NCI-H748 (cell line): ENCODE data around the gene KLHL7.

Source experiments
- DNase-seq: peaks from one replicate; lab custom pipeline; 2025; ENCODE audit not compliant: unreplicated experiment; lab: John Stamatoyannopoulos, UW

Gene KLHL7, protein sequence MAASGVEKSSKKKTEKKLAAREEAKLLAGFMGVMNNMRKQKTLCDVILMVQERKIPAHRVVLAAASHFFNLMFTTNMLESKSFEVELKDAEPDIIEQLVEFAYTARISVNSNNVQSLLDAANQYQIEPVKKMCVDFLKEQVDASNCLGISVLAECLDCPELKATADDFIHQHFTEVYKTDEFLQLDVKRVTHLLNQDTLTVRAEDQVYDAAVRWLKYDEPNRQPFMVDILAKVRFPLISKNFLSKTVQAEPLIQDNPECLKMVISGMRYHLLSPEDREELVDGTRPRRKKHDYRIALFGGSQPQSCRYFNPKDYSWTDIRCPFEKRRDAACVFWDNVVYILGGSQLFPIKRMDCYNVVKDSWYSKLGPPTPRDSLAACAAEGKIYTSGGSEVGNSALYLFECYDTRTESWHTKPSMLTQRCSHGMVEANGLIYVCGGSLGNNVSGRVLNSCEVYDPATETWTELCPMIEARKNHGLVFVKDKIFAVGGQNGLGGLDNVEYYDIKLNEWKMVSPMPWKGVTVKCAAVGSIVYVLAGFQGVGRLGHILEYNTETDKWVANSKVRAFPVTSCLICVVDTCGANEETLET

DNA sequence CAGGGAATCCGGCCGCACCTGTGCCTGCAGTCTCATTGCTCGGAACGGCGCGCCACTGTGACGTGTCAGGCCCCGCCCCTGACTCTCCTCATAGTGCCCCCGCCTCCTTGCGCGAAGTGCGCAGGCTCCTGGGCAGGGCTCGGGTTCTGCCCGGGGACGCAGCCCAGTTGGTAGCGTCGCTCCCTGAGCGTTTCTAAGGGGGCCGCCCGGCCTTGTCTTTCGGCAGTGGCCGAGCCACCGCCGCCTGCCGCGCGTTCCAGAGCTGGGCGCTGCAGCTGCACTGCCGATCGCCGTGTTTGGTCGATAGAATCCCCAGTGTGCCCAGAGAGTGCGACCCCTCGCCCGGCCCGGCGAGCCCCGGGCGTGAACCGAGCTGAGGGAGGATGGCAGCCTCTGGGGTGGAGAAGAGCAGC lies at the start of gene KLHL7:
Gene KLHL7 (plus strand): TSS at position 142 of the 413 bp plus-strand sequence. CDS start 242 bp downstream, at position 384.
- DNase-seq: peak; percentile 97

GRCh38 chr7:23058408-23059096 lies 47.0 kb upstream of the KLHL7 start:
- DNase-seq: no peak

DNA sequence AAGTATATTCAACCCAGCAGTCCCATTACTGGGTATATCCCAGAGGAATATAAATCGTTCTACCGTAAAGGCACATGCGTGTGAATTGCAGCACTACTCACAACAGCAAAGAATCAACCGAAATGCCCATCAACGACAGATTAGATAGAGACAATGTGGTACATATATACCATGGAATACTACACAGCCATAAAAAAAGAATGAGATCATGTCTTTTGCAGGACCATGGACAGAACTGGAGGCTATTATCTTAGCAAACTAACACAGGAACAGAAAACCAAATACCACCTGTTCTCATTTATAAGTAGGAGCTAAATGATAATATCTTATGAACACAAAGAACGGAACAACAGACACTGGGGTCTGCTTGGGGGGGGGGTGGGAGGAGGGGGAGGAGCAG lies 44.3 kb upstream of the KLHL7 start:
- DNase-seq: no peak

GRCh38 chr7:23062452-23062851 lies 43.1 kb upstream of the KLHL7 start:
- DNase-seq: no peak

DNA sequence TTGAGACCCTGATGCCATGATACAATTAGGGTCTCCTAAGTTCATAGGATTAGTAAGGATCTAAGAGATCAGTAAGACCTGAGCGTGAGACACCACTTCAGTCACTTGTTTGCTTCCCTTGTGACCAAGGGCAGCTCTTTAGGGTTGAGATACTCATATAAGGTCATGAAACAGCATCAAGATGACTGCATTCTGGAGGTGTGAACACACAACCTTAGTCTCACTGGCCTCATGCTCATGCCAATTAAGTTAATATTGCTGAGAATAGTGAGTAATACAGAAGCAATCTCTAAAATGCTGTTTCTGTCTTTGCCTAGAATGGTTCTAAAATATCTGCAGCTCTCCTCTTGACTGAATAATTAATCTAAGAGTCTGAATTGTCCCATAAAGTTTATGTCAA lies 39.6 kb upstream of the KLHL7 start:
- no peak for DNase-seq

DNA sequence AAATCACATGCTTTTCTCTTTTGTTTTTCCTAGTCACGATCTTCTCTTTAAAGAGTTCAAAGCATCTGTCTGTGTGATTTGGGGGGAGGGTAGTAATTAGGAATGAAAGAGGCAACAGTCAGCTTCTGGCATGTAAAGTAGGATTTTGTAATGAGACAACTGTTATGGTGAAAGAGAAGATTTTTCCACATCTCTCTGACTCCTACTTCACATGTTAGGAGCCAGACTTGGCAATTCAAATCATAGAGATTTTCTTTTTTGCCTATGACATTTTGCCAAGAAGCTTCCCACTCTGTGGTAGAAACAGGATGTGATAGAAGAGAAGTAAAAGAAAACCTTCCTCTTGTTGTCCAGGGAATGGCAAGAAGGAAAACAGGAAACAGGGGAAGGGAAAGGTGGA lies 38.3 kb upstream of the KLHL7 start:
- DNase-seq: no peak

DNA sequence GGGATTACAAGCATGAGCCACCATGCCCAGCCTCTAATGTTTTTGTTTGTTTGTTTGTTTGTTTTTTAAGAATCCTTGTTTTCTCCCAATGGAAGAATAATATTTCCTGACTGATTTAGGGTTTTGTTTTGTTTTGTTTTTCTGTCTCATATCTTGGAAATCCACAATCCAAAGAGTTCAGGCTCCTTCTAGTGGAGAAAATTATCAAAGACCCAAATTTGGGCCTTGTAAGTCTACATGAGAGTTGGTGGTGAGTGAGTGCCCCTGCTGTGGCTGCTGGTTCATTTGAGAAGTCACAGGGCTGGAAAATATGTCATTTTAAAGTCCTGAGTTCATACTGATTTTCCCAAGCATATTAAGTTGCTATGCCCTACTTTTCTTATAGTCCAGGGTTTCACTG lies 33.5 kb upstream of the KLHL7 start:
- no peak for DNase-seq

- DNase-seq: no peak
Observed at GRCh38 chr7:23072922-23073321, 32.7 kb upstream of the KLHL7 start.

DNA sequence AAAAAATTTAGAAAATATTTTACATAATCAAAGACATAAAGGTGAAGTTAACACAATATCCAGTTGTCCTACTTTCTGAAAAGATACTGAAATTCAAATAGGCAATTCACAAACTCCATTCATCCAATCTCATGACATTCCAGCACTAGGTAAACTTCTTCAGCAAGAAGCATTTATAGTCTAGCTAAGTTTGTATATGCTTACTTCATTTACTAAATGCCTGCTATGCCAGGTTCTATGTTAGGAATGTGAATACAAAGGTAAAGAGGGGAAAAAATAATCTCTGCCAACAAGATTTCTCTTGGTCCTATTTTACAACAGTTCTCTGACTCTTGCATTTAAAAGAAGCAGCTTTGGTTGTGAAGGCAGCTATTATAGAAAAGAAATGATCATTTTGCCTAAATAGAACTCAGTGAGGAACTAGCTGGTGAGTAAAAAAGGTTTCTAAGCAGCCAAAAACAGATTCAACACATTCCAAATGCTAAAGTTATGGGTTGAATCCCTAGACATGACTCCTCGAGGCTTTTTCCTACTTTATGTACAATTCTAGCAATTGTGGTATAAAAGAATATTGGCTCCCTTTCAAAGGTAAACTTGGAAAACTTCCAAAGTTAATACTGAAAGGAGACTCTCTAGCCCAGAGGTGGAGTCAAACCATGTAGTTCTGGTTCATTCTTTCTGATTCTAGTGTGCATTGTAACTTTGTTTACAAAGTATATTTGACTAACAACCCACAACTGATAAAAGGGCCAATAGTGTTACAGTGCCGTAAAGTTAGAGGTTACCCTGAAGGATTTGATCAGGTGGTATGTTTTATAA lies 30.9 kb upstream of the KLHL7 start:
- DNase-seq: peak; percentile 85

DNA sequence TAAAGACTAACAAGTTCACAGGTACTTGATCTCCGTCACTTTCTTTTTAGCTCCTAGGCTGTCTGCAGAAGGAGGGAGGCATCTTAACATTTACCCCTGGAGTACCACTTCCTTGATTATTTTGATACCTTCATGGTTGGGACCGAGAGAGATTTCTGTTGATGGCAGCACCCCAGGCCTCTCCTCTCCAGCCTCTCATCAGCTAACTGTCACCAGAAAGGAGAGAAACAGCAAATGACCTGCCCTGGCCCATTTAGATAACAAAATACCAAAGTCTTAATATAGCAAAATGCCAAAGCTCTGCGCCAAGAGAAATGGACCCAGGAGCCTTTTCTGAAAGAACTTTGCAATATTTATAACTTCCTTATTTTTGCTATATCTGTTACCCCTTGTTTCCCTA lies 30.0 kb upstream of the KLHL7 start:
- no peak for DNase-seq

- DNase-seq: no peak
Observed at GRCh38 chr7:23076772-23077171, 28.8 kb upstream of the KLHL7 start.

GRCh38 chr7:23093111-23093510 lies 12.5 kb upstream of the KLHL7 start:
- no peak for DNase-seq

DNA sequence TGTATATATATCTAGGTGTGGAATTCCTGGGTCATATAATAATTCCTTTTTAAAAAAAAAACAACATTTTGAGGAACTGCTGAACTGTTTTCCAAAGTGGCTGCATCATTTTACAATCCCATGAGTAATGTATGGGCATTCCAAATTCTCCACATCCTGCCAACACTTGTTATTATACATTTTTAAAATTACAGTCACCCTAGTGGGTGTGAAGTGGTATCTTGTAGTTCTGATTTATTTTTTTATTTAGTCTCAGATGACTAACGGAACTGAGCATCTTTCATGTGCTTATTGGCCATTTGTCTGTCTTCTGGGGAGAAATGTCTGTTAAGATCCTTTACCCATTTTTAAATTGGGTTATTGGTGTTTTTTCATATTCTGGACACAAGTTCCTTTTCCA lies 12.0 kb upstream of the KLHL7 start:
- no peak for DNase-seq

GRCh38 chr7:23096518-23097290 lies 8.9 kb upstream of the KLHL7 start:
- DNase-seq: no peak

DNA sequence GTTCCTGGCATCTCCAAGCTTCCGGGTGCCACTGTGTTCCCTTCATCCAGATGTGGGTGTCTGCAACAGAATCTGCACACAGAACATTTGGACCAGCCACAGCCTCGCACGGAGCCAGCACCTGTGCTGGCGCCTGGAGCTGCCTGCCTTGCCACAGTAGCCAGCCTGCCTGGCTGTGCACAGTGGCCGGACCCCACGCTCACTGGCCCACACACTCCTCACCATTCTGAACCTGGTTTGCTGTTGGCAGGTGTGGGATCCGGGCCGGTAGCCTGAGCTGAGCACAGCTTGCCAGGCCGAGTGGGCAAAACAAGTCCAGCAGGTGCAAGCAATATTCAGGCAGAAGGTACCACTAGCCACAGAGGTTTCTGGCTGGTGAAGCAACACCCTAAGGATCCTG lies 7.6 kb upstream of the KLHL7 start:
- DNase-seq: no peak

DNA sequence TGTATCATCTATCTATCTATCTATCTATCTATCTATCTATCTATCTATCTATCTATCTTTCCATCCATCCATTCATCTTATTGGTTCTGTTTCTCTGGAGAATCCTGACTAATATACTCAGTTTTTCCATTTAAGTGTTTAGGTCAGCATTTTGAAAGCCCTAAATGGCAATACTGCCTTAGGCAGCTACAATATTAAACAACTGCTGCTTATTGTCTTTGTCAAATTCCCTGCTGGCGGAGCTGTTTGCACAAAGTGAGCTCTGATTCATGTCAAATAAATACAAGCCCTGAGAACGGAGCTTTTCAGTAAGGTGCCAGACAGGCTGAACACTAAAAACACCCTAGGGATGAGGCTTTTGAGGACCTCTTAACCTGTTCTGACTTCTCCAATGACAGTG lies 7.1 kb upstream of the KLHL7 start:
- DNase-seq: peak; percentile 21

GRCh38 chr7:23100697-23101096 lies 4.9 kb upstream of the KLHL7 start:
- DNase-seq: peak; percentile 7

DNA sequence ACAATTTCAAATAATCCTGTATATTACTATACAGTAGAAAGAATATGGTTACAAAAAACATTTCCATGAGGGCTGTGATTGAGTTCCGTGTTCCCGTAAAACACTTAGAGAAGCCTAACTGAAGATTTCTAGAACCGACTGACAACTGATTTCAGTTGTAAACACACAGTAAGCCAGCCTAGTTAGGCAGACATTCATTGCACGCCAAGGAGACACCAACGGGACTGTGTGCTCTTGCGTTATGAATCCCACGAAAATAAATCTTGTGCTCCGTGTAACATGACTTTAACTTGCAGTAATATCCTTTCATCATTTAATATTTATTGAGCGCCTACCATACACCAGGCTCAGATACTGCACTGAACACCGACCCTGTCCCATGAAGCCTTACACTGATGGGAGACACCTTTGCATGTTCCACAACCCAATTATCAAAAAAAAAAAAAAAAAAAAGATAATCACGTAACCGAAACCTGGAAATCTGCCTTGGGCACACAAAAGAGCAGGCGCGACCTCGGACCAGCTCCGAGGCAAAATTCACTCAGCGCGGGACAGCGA lies 420 bp upstream of the KLHL7 start:
- peak; percentile 50 for DNase-seq

DNA sequence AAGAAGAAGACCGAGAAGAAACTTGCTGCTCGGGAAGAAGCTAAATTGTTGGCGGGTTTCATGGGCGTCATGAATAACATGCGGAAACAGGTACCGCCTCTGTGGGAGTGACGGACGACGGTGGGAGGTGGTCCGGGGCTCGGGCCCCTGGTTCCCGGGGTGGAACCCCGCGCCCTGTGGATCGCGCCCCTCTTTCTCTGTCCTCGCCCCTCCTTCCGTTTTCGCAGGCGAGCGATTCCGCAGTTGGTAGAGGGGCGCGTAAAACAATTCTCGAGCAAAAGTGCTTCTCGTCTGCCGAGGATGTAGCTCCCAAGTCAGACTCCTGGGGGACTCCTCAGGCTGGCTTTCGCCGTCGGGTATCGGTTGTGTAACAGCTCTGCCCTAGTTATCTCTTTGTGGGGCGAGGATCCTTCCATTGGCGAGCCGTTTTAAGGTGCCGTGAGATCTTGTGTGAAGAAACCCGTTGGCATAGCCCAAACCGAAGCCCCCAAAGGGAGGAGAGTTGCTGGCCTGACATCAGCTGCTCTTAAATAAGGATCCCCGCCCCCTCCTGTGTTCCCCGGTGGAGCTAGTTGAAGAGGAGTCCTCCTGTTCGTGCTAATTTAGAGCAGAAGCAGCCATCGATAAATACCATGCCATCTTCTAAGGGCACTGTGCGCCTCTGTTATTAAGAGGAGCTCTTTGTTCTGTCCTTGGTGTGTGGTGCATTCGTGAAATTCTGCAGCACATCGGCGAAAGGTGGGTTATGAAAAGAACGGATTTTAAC lies 655 bp downstream of the KLHL7 start:
- peak; percentile 85 for DNase-seq
